H1 (cell line): ENCODE results near the gene CFAP20. TPM values are rescaled to one million over a fixed set of nuclear protein-coding genes. Genes with fewer than 3 reads are reported as not detected.

Experiments used
- ATF3 ChIP-seq: IDR thresholded peaks from 2 replicates; pipeline ENCODE4 v1.6.1; 2011; ENCODE audit warnings: low read depth, mild to moderate bottlenecking, low read length; ENCODE audit not compliant: insufficient read depth
- BCL11A ChIP-seq, 2 experiments: IDR thresholded peaks; one replicate each; pipeline ENCODE4 v1.6.1; 2011; ENCODE audit warnings: low read depth in 2 of 2, low read length in 2 of 2, mild to moderate bottlenecking in 2 of 2
- CBX8 ChIP-seq: fragments of 300-800, 300-1000 bp; sonication (generic); IDR thresholded peaks from 2 replicates; pipeline ENCODE4 v1.7.1; 2016; ENCODE audit warnings: low read depth, low read length, borderline replicate concordance
- CREB1 ChIP-seq: IDR thresholded peaks from 2 replicates; pipeline ENCODE4 v1.6.1; 2012; ENCODE audit warnings: inconsistent platforms
- SUZ12 ChIP-seq: fragments of 200-600 bp; sonication (generic); IDR thresholded peaks from 2 replicates; pipeline ENCODE4 v1.6.1; 2012; ENCODE audit warnings: mild to moderate bottlenecking, inconsistent platforms, low read length, moderate library complexity, mixed read lengths
- TAF7 ChIP-seq: optimal IDR thresholded peaks from 2 replicates; pipeline ENCODE3; 2011; ENCODE audit warnings: low read depth, mild to moderate bottlenecking, inconsistent platforms, low read length, moderate library complexity, borderline replicate concordance
- TCF12 ChIP-seq: IDR thresholded peaks from 2 replicates; pipeline ENCODE4 v1.6.1; 2011; ENCODE audit warnings: low read depth, mild to moderate bottlenecking, low read length
- polyA plus RNA-seq, 7 experiments: library from polyadenylated mRNA; depleted of rRNA in 3 of 7; stranded (reverse) in 5 of 7; unstranded in 2 of 7; fragments of >200 nt in 5 of 7; fragments of 200-250 nt in 2 of 7; gene quantifications; 1 replicate in 5 of 7; 2 replicates in 1 of 7; 4 replicates in 1 of 7; pipeline versions ENCODE4 v1.2.1 to v1.2.3, GENCODE V29; 2011 to 2013; ENCODE audit warnings: missing spikeins in 2 of 7, mixed read lengths in 2 of 7
- total RNA-seq: library from RNA; stranded (reverse); fragmentation: NEBNext Ultra II Directional; extraction: Animal tissue kit (Norgen Biotek cat#: 25700); gene quantifications from 2 replicates; pipeline ENCODE4 v1.2.1, GENCODE V29; 2021

CFAP20 gene
- total and polyA plus RNA-seq, 2 of the 8 experiments (the other 6 are each of a cell fraction or from before 2014, with no cell fraction given), result 45.6 to 65.4 TPM

- TF ChIP-seq TAF7, result no peak
- TF ChIP-seq SUZ12, result no peak
- TF ChIP-seq TCF12, result no peak
- no peak for TF ChIP-seq CREB1
- TF ChIP-seq ATF3, result no peak
- no peak for TF ChIP-seq BCL11A (IDR thresholded peaks at IDR 0.05; ENCODE audit: low read depth in 2 of 2, low read length in 2 of 2)
- TF ChIP-seq CBX8, result no peak
Measured at GRCh38 chr16:58176608-58177352, 47.6 kb upstream of the CFAP20 start (continued).
